T-helper 2 cell treated with Interferon-gamma antibody and Interleukin-4, amounts not matched to agents 5 μg/mL and 100 μg/mL, for 36 hours (primary cell): ENCODE results near the gene SYK.

ENCODE experiments used
- DNase-seq: peaks from one replicate; pipeline ENCODE4 v3.0.0; 2021; ENCODE audit warnings: low spot score
- H3K27ac Mint-ChIP-seq: one replicate; pipeline ENCODE4 v1.8.0; 2021; ENCODE audit warnings: mild to moderate bottlenecking, mixed read lengths
- H3K27me3 Mint-ChIP-seq: one replicate; pipeline ENCODE4 v1.8.0; 2021; ENCODE audit warnings: low read depth, mixed read lengths
- H3K36me3 Mint-ChIP-seq: one replicate; pipeline ENCODE4 v1.8.0; 2021; ENCODE audit warnings: low read depth, mixed read lengths
- H3K4me1 Mint-ChIP-seq: one replicate; pipeline ENCODE4 v1.8.0; 2021; ENCODE audit warnings: low read depth, mixed read lengths
- H3K4me3 Mint-ChIP-seq: one replicate; pipeline ENCODE4 v1.8.0; 2022; ENCODE audit warnings: mild to moderate bottlenecking, moderate library complexity, mixed read lengths
- H3K9me3 Mint-ChIP-seq: one replicate; pipeline ENCODE4 v1.8.0; 2021; ENCODE audit warnings: mixed read lengths

SYK gene

GRCh38 chr9:90909225-90909624 lies 107.6 kb downstream of the SYK start:
- Mint-ChIP-seq H3K4me1 (no peaks in the 10 kb centered on the region), H3K27me3 (peaks cover 2% of the 10 kb centered on the region), H3K36me3 (no peaks in the 10 kb centered on the region), H3K9me3 (no peaks in the 10 kb centered on the region), H3K4me3 (no peak overlapping the region), H3K27ac (no peak overlapping the region)
- no peak for DNase-seq

DNA sequence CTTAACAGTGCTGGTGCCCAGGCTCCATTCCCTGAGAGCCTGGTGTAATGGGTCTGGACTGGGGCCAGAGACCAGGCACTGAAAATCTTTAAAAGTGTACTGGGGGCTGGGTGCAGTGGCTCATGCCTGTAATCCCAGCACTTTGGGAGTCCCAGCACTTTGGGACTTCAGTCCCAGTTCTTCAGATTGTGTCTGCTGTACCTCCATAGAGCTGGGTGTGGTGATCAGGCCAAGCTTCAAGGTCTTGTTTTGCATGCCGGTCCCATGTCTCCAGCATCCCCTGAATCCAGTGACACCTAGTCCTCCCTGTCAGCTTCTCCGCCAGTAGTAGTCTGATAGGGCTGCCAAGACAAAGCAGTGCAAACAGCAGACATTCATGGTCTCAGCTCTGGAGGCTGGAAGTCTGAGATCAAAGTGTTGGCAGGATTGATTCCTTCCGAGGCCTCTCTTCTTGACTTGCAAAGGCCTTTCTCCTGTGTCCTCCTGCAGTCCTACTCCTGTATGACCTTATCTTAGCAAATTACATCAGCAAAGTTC lies 108.2 kb downstream of the SYK start:
- H3K27me3 Mint-ChIP-seq, result peaks cover 2% of the 10 kb centered on the region
- H3K4me3 Mint-ChIP-seq, result no peak overlapping the region
- no peaks in the 10 kb centered on the region for H3K36me3 Mint-ChIP-seq
- H3K27ac Mint-ChIP-seq, result no peak overlapping the region
- H3K4me1 Mint-ChIP-seq, result peaks cover 2% of the 10 kb centered on the region
- no peaks in the 10 kb centered on the region for H3K9me3 Mint-ChIP-seq
- no peak for DNase-seq

GRCh38 chr9:90914196-90914595 lies 112.6 kb downstream of the SYK start:
- Mint-ChIP-seq H3K4me3 (no peak overlapping the region), H3K27me3 (no peaks in the 10 kb centered on the region), H3K36me3 (no peaks in the 10 kb centered on the region), H3K4me1 (peaks cover 6% of the 10 kb centered on the region), H3K9me3 (no peaks in the 10 kb centered on the region), H3K27ac (no peak overlapping the region)
- no peak for DNase-seq

DNA sequence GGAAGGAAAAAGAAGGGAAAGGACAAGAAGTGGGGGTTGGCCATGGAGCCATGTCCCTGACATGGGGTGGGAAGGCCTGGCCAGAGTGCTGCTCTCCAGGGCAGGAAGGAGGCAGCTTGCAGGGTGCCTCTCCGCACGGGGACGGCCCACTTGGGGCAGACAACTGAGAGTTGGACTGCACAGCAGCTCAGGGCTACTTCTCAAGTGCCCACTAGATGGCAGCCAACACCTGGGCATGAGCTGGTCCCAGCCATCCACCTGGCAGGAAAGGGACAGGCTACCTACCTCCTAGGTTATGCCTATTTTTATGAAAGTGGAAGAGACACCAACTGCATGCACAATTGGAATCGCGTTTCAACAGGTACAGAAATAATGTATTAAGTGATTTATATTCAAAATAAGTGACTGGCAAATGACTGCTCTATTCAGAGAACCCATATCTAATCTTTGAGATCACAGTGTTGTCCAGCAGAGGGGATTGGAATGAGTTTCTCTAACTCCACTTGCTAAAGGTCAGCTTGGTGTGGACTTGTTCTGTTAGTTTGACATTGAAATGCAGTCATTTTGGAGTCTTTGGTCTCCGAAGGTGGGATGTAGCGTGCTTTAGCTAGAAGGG lies 113.4 kb downstream of the SYK start:
- Mint-ChIP-seq H3K27ac (no peak overlapping the region), H3K4me1 (peaks cover 6% of the 10 kb centered on the region), H3K9me3 (no peaks in the 10 kb centered on the region), H3K4me3 (no peak overlapping the region), H3K36me3 (no peaks in the 10 kb centered on the region), H3K27me3 (no peaks in the 10 kb centered on the region)
- DNase-seq, result peak; percentile 66

DNA sequence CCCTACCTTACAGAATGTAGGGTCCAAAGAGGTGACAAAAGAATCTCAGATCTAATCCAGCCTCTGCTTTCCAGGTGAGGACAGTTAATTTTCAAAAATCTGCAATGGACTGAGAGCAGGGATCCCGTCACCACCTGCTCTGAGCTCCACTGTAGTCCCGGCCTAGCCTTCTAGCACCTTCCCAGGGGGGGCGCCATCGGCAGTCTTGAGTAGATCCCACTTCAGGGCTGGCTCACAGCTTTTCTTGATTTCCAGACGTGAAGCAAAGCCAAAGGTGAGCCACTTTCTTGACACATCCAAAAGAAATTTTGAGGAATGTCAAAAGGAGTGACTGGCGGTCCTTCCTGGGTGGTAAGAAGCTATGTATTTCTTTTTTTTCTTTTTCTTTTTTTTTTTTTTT lies 114.1 kb downstream of the SYK start:
- peaks cover 6% of the 10 kb centered on the region for H3K4me1 Mint-ChIP-seq
- no peaks in the 10 kb centered on the region for H3K9me3 Mint-ChIP-seq
- peak; percentile 24 for DNase-seq
- H3K36me3 Mint-ChIP-seq, result no peaks in the 10 kb centered on the region
- H3K27ac Mint-ChIP-seq, result no peak overlapping the region
- H3K4me3 Mint-ChIP-seq, result no peak overlapping the region
- H3K27me3 Mint-ChIP-seq, result no peaks in the 10 kb centered on the region

GRCh38 chr9:90916147-90916734 lies 114.6 kb downstream of the SYK start:
- no peaks in the 10 kb centered on the region for H3K9me3 Mint-ChIP-seq
- H3K36me3 Mint-ChIP-seq, result no peaks in the 10 kb centered on the region
- DNase-seq, result no peak
- H3K27ac Mint-ChIP-seq, result no peak overlapping the region
- no peaks in the 10 kb centered on the region for H3K27me3 Mint-ChIP-seq
- peaks cover 6% of the 10 kb centered on the region for H3K4me1 Mint-ChIP-seq
- no peak overlapping the region for H3K4me3 Mint-ChIP-seq

- peaks cover 3% of the 10 kb centered on the region for H3K4me1 Mint-ChIP-seq
- H3K4me3 Mint-ChIP-seq, result no peak overlapping the region
- no peaks in the 10 kb centered on the region for H3K9me3 Mint-ChIP-seq
- H3K36me3 Mint-ChIP-seq, result no peaks in the 10 kb centered on the region
- no peaks in the 10 kb centered on the region for H3K27me3 Mint-ChIP-seq
- no peak for DNase-seq
- no peak overlapping the region for H3K27ac Mint-ChIP-seq
These were observed 118.3 kb downstream of the SYK start for GRCh38 chr9:90919883-90920282.

DNA sequence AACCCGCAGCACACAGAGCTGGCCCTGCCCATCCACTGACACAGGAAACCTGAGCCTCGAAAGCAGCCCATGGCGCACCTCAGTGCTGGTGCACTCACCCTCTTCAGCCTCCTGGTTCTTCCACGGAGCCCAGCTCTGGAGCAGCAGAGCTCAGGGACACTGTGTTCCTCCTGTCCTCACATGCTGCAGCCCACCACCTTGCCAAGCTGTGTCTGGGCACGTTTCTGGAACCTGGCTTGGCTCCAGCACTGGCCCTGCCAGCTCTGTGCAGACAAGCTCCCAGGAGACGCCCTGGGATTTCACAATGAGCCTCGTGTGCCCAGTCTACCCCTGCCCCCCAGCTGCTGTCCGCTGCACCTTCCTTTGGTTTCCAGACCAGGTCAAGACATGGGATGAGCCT lies 119.5 kb downstream of the SYK start:
- no peak for DNase-seq
- no peak overlapping the region for H3K27ac Mint-ChIP-seq
- H3K27me3 Mint-ChIP-seq, result no peaks in the 10 kb centered on the region
- H3K4me3 Mint-ChIP-seq, result no peak overlapping the region
- no peaks in the 10 kb centered on the region for H3K4me1 Mint-ChIP-seq
- no peaks in the 10 kb centered on the region for H3K36me3 Mint-ChIP-seq
- H3K9me3 Mint-ChIP-seq, result no peaks in the 10 kb centered on the region

DNA sequence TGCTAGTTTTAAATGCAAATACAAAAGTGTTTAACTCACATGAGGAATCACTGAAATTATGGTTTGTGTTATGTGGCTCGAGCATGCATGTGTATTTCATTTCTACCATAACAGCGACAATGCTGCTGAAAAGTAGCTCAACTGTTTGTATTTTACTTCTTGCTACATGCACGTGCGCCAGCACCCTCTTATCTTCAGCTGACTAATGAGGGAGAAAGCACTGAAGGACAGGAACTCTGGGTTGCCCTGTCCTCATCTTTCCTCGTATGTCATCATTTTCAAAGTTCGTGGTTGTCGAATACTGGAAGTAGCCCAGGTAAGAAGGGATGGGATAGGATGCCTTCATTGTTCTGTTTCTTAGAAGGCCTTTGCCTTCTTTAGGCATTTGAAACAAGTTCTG lies 120.3 kb downstream of the SYK start:
- H3K4me3 Mint-ChIP-seq, result no peak overlapping the region
- no peak for DNase-seq
- H3K36me3 Mint-ChIP-seq, result no peaks in the 10 kb centered on the region
- H3K27ac Mint-ChIP-seq, result no peak overlapping the region
- H3K9me3 Mint-ChIP-seq, result no peaks in the 10 kb centered on the region
- H3K4me1 Mint-ChIP-seq, result no peaks in the 10 kb centered on the region
- no peaks in the 10 kb centered on the region for H3K27me3 Mint-ChIP-seq

GRCh38 chr9:90925581-90926257 lies 124.1 kb downstream of the SYK start:
- Mint-ChIP-seq H3K36me3 (no peaks in the 10 kb centered on the region), H3K4me3 (no peak overlapping the region), H3K4me1 (peaks cover 4% of the 10 kb centered on the region), H3K27ac (no peak overlapping the region), H3K9me3 (no peaks in the 10 kb centered on the region), H3K27me3 (no peaks in the 10 kb centered on the region)
- DNase-seq, result no peak

- Mint-ChIP-seq H3K4me3 (no peak overlapping the region), H3K9me3 (no peaks in the 10 kb centered on the region), H3K4me1 (peaks cover 4% of the 10 kb centered on the region), H3K27me3 (no peaks in the 10 kb centered on the region), H3K27ac (no peak overlapping the region), H3K36me3 (no peaks in the 10 kb centered on the region)
- no peak for DNase-seq
These were observed 125.3 kb downstream of the SYK start for GRCh38 chr9:90926936-90927335.

DNA sequence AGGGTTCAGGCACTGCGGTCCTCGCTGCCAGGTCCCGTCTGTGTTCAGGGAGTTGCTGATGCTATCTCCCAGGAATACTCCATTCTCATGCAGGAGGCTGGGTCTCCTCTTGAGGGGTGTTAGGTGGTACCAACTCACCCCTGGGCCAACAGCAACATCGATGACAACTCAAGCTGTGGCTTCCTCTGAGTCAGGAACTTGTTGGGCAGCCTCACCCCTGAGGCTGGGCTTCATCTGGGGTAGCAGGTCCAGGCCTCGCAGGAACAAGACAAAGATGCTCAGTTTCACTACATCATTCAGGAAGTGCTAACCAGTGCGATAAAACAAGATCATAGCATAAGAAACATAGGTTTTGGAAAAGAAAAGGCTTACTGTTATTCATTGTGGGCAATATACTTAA lies 125.9 kb downstream of the SYK start:
- no peak overlapping the region for H3K4me3 Mint-ChIP-seq
- no peaks in the 10 kb centered on the region for H3K36me3 Mint-ChIP-seq
- no peaks in the 10 kb centered on the region for H3K27me3 Mint-ChIP-seq
- H3K9me3 Mint-ChIP-seq, result no peaks in the 10 kb centered on the region
- peaks cover 4% of the 10 kb centered on the region for H3K4me1 Mint-ChIP-seq
- no peak for DNase-seq
- H3K27ac Mint-ChIP-seq, result no peak overlapping the region

DNA sequence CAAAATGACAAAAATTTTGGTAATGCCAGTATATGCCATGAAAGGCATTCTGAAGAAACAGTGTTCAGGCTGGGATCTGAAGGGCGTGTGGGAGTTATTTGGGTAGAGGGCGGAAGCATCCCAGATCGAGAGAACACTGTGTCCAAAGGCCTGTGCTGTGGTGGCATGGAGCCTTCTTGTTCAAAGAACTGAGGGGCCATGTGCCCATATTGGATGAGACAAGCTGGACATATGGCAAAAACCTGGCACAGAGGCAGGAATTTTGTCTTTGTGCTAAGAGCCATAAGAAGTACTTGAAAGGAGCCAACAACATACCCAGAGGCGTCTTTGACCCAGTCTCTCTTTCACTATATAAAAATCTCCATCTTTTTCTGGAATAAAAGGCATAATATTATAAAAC lies 128.0 kb downstream of the SYK start:
- Mint-ChIP-seq H3K4me3 (no peak overlapping the region), H3K4me1 (peaks cover 4% of the 10 kb centered on the region), H3K27ac (no peak overlapping the region), H3K27me3 (no peaks in the 10 kb centered on the region), H3K36me3 (no peaks in the 10 kb centered on the region), H3K9me3 (no peaks in the 10 kb centered on the region)
- DNase-seq, result no peak

- Mint-ChIP-seq H3K27ac (no peak overlapping the region), H3K9me3 (no peaks in the 10 kb centered on the region), H3K36me3 (no peaks in the 10 kb centered on the region), H3K27me3 (no peaks in the 10 kb centered on the region), H3K4me3 (no peak overlapping the region), H3K4me1 (peaks cover 2% of the 10 kb centered on the region)
- DNase-seq, result no peak
These were observed 131.8 kb downstream of the SYK start for GRCh38 chr9:90933468-90933867.
